ENCODE results near the gene ABLIM1.

- TF ChIP-seq POLR2A (IDR thresholded peaks at IDR 0.05; ENCODE audit: low read depth) = no peak
- no peak for TF ChIP-seq CTCF (IDR thresholded peaks at IDR 0.05)
Measured at GRCh38 chr10:114545071-114545470, 113.0 kb downstream of the ABLIM1 start.

Measured in esophagus muscularis mucosa (tissue), 3 donors.